HUES48 (cell line): Measurements from ENCODE around the gene JOSD2.

Experiments
- H3K27ac ChIP-seq: one replicate; pipeline ENCODE4 v1.7.0; 2013; ENCODE audit warnings: low read depth, low read length, inconsistent platforms
- H3K27me3 ChIP-seq: 2 replicates; pipeline ENCODE4 v1.6.1; 2013; ENCODE audit warnings: mild to moderate bottlenecking, low read length; ENCODE audit not compliant: control insufficient read depth, insufficient read depth
- H3K36me3 ChIP-seq: 2 replicates; pipeline ENCODE4 v1.6.1; 2013; ENCODE audit warnings: low read length; ENCODE audit not compliant: control insufficient read depth, insufficient read depth
- H3K4me1 ChIP-seq: 2 replicates; pipeline ENCODE4 v1.6.1; 2013; ENCODE audit warnings: mild to moderate bottlenecking, low read length; ENCODE audit not compliant: control insufficient read depth, insufficient read depth
- H3K4me3 ChIP-seq: 2 replicates; pipeline ENCODE4 v1.5.1; 2013; ENCODE audit warnings: mild to moderate bottlenecking, low read depth, low read length
- H3K9ac ChIP-seq: 2 replicates; pipeline ENCODE4 v1.6.1; 2013; ENCODE audit warnings: mild to moderate bottlenecking, low read depth, low read length, moderate library complexity
- H3K9me3 ChIP-seq: 2 replicates; pipeline ENCODE4 v1.6.1; 2013; ENCODE audit warnings: low read length; ENCODE audit not compliant: control insufficient read depth, insufficient read depth

The JOSD2 gene, protein sequence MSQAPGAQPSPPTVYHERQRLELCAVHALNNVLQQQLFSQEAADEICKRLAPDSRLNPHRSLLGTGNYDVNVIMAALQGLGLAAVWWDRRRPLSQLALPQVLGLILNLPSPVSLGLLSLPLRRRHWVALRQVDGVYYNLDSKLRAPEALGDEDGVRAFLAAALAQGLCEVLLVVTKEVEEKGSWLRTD

DNA sequence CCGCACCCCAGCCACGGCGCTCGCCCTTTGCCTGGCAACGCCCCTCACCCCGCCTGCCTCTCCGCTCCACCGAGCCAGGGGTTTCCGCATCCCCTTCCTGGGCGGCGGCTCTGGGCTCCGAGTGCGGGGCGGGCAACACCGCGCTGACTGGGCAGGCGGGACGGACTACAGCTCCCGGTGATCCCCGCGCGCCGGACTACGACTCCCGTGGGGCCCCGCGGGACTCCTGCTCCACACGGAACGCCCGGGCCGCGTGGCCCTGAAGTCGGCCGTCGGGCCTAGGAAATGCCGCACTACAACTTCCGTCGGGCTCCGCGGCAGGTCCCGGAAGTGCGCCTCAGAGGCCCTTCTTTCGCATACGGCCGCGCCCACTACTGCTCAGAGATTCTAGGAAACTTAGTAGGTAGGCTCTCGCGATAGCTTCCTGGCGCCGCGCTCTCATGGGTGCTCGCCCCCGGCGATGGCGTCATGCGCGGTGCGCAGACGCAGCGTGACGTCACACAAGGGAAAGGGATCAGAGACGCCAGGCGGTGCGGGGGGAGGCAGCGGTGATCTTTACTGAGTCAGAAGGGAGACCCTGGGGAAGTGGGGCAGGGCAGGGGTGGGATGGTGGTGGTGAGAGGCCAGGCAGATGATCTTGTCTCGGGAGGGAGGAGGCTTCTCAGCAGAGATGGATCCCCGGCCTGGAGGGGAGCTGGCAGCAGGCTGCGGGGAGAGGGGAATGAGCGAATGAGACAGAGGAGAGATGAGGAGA is at the start of gene JOSD2:
Gene JOSD2 (minus strand): TSS at position 123 of the 754 bp plus-strand sequence. CDS start 760 bp downstream, outside the sequence.
- Histone ChIP-seq H3K9ac (no peak within 1 kb of the TSS; the same call in 1 of the 2 replicates), H3K4me1 (no peaks in the 10 kb centered on the region; the same call in 1 of the 2 replicates), H3K27me3 (peaks cover 4% of the 10 kb centered on the region), H3K9me3 (no peaks in the 10 kb centered on the region), H3K36me3 (no peaks in the 10 kb centered on the region), H3K4me3 (peak within 1 kb of the TSS; percentile 71), H3K27ac (peak within 1 kb of the TSS; percentile 64)

GRCh38 chr19:50559636-50560035 is 48.6 kb upstream of the JOSD2 start:
- H3K27ac ChIP-seq: no peak overlapping the region
- H3K9ac ChIP-seq: no peak overlapping the region
- no peaks in the 10 kb centered on the region for H3K36me3 ChIP-seq

DNA sequence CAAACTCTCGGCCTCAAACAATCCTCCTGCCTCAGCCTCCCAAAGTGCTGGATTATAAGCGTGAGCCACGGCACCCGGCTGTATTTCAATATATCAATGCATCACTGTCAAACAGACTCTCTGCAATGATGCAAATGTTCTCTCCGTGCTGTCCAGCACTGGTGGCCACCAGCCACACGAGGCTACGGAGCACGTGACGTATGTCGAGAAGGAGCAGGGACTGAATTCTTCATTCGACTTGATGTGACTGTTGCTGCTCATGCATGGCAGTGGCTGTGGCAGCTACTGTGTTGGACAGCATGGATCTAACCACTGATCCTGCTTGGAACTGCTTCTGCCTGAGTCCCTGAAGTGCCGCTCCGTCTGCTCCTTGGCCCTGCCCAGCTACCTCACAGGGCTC is 47.5 kb upstream of the JOSD2 start:
- no peak overlapping the region for H3K27ac ChIP-seq
- no peak overlapping the region for H3K4me3 ChIP-seq
- H3K9me3 ChIP-seq: no peaks in the 10 kb centered on the region
- no peak overlapping the region for H3K9ac ChIP-seq
- peaks cover 4% of the 10 kb centered on the region; the same call in 1 of the 2 replicates for H3K4me1 ChIP-seq
- no peaks in the 10 kb centered on the region for H3K36me3 ChIP-seq
- H3K27me3 ChIP-seq: peaks cover 26% of the 10 kb centered on the region

More at GRCh38 chr19:50559636-50560035, 48.6 kb upstream of the JOSD2 start:
- H3K9me3 ChIP-seq: no peaks in the 10 kb centered on the region
- H3K4me3 ChIP-seq: no peak overlapping the region
- H3K4me1 ChIP-seq: peaks cover 7% of the 10 kb centered on the region; the same call in 1 of the 2 replicates
- H3K27me3 ChIP-seq: peaks cover 30% of the 10 kb centered on the region

GRCh38 chr19:50558039-50558438 is 47.0 kb upstream of the JOSD2 start:
- Histone ChIP-seq H3K36me3 (no peaks in the 10 kb centered on the region), H3K9ac (no peak overlapping the region), H3K9me3 (no peaks in the 10 kb centered on the region), H3K4me1 (peaks cover 4% of the 10 kb centered on the region; the same call in 1 of the 2 replicates), H3K4me3 (no peak overlapping the region), H3K27ac (no peak overlapping the region), H3K27me3 (peaks cover 29% of the 10 kb centered on the region)

DNA sequence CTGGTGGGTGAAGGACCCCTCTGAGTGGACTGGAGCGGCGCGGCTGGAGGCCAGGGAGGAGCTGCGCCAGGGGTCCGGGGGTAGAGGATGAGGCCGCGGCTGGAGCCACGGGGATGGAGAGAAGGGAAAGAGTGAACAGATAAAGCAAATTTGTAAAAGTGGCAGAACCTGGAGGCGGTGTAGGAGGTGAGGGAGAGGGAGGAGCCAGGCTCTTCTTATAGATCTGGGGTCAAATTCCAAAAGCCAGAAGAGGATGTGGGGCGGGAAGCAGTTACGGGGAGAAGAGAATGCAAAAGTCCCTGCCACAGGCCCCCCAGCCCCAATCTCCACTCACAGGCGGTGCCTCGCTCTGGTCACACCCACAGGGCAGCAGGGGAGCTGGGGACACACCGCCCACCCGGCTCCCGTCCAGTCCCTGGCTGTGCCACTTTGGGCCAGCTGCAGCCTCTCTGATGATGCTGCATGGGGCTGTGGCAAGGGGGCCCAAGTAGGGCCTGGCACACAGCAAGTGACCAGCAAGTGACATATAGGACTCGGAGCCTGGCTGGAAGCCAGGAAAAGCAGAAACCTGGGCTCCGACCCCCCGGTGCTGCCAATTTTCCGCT is 46.1 kb upstream of the JOSD2 start:
- Histone ChIP-seq H3K9me3 (no peaks in the 10 kb centered on the region), H3K4me3 (peak overlapping the region; percentile 89), H3K27me3 (peaks cover 36% of the 10 kb centered on the region), H3K36me3 (no peaks in the 10 kb centered on the region), H3K4me1 (peaks cover 4% of the 10 kb centered on the region; the same call in 1 of the 2 replicates), H3K27ac (no peak overlapping the region), H3K9ac (no peak overlapping the region)

- Histone ChIP-seq H3K4me1 (peaks cover 4% of the 10 kb centered on the region; the same call in 1 of the 2 replicates), H3K27me3 (peaks cover 42% of the 10 kb centered on the region), H3K4me3 (peak overlapping the region; percentile 89), H3K9me3 (no peaks in the 10 kb centered on the region), H3K27ac (no peak overlapping the region), H3K9ac (no peak overlapping the region), H3K36me3 (no peaks in the 10 kb centered on the region)
Observed at GRCh38 chr19:50556282-50557008, 45.5 kb upstream of the JOSD2 start.

GRCh38 chr19:50555450-50556281 is 44.7 kb upstream of the JOSD2 start:
- H3K4me3 ChIP-seq: peak overlapping the region; percentile 89
- H3K27ac ChIP-seq: no peak overlapping the region
- H3K9me3 ChIP-seq: no peaks in the 10 kb centered on the region
- H3K36me3 ChIP-seq: no peaks in the 10 kb centered on the region
- peaks cover 5% of the 10 kb centered on the region; the same call in 1 of the 2 replicates for H3K4me1 ChIP-seq
- H3K9ac ChIP-seq: no peak overlapping the region
- peaks cover 50% of the 10 kb centered on the region for H3K27me3 ChIP-seq

GRCh38 chr19:50555033-50555432 is 44.0 kb upstream of the JOSD2 start:
- H3K27ac ChIP-seq: no peak overlapping the region
- peaks cover 56% of the 10 kb centered on the region for H3K27me3 ChIP-seq
- no peaks in the 10 kb centered on the region for H3K36me3 ChIP-seq
- H3K4me1 ChIP-seq: peaks cover 6% of the 10 kb centered on the region; the same call in 1 of the 2 replicates
- H3K4me3 ChIP-seq: no peak overlapping the region
- no peaks in the 10 kb centered on the region for H3K9me3 ChIP-seq
- H3K9ac ChIP-seq: no peak overlapping the region

DNA sequence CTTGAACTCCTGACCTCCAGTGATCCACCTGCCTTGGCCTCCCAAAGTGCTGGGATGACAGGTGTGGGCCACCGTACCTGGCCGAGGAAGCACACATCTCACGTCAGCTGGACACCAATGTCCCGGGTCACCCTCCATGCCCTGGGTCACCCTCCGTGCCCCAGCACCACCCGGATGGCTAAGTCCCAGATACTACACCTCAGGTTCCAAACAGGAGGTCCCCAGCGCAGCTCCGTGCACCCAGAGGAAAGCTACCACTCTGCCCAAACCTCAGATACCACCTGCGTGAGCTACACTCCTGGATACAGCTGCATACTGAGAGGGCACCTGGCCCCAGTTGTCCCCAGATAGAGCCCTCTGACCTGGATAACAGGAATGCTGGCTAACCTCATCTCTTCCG is 43.2 kb upstream of the JOSD2 start:
- peaks cover 60% of the 10 kb centered on the region for H3K27me3 ChIP-seq
- H3K27ac ChIP-seq: no peak overlapping the region
- no peak overlapping the region for H3K4me3 ChIP-seq
- H3K9me3 ChIP-seq: no peaks in the 10 kb centered on the region
- no peak overlapping the region for H3K9ac ChIP-seq
- peaks cover 6% of the 10 kb centered on the region; the same call in 1 of the 2 replicates for H3K4me1 ChIP-seq
- H3K36me3 ChIP-seq: no peaks in the 10 kb centered on the region

- Histone ChIP-seq H3K9me3 (no peaks in the 10 kb centered on the region), H3K27ac (no peak overlapping the region), H3K4me3 (no peak overlapping the region), H3K9ac (no peak overlapping the region), H3K36me3 (no peaks in the 10 kb centered on the region), H3K27me3 (peaks cover 60% of the 10 kb centered on the region), H3K4me1 (peaks cover 6% of the 10 kb centered on the region; the same call in 1 of the 2 replicates)
Observed at GRCh38 chr19:50553134-50553703, 42.2 kb upstream of the JOSD2 start.
